ENCODE data around the gene GSTM4. TPM values are rescaled to one million over a fixed set of nuclear protein-coding genes. Genes with fewer than 3 reads are reported as not detected.

The GSTM4 gene
- total and polyA plus RNA-seq, 2 of the 8 experiments (the other 6 are each of a cell fraction or from before 2014, with no cell fraction given) = 11.3 to 31.4 TPM

- no peak for TF ChIP-seq PHF8 (conservative IDR thresholded peaks at IDR 0.05; ENCODE audit: low read depth, low read length)
- no peak for TF ChIP-seq USF2 (IDR thresholded peaks at IDR 0.05; ENCODE audit: low read length)
- TF ChIP-seq RBBP5 (IDR thresholded peaks at IDR 0.05; ENCODE audit: borderline replicate concordance, low read depth, low read length) = no peak
- TF ChIP-seq NANOG (IDR thresholded peaks at IDR 0.05; ENCODE audit: insufficient read depth, low read depth, low read length, poor library complexity, severe bottlenecking) = no peak
- TF ChIP-seq TCF12 (IDR thresholded peaks at IDR 0.05; ENCODE audit: low read depth, low read length) = no peak
- TF ChIP-seq CEBPB (IDR thresholded peaks at IDR 0.05; ENCODE audit: low read depth, low read length) = no peak
- no peak for TF ChIP-seq TBP (IDR thresholded peaks at IDR 0.05; ENCODE audit: low read depth, low read length)
Measured at GRCh38 chr1:109609881-109610280, 46.0 kb upstream of the GSTM4 start (continued).
